RWPE2 (cell line): ENCODE measurements around the gene NACC1.

Experiments
- ATAC-seq: fragments of 200-7000 bp; cut with Tn5 transposase; 3 replicates; pipeline ENCODE4 v1.9.1; 2021; ENCODE audit warnings: low read depth
- DNase-seq: peaks from one replicate; pipeline ENCODE4 v3.0.0-alpha.2; 2020; ENCODE audit warnings: low spot score
- H3K27ac ChIP-seq: fragments of 450-650 bp; 2 replicates; pipeline ENCODE4 v1.5.1; 2017; ENCODE audit warnings: mild to moderate bottlenecking; ENCODE audit not compliant: poor library complexity, severe bottlenecking
- H3K27me3 ChIP-seq: fragments of 250-450 bp; sonication (Bioruptor Pico); 2 replicates; pipeline ENCODE4 v1.5.1; 2021; ENCODE audit warnings: mild to moderate bottlenecking, moderate library complexity; ENCODE audit not compliant: insufficient read depth, poor library complexity, severe bottlenecking
- H3K36me3 ChIP-seq: fragments of 250-450 bp; sonication (Bioruptor Pico); 2 replicates; pipeline ENCODE4 v1.5.1; 2020; ENCODE audit warnings: low read depth, mild to moderate bottlenecking, moderate library complexity
- H3K4me1 ChIP-seq: fragments of 250-450 bp; sonication (Bioruptor Pico); 2 replicates; pipeline ENCODE4 v1.5.1; 2021; ENCODE audit warnings: mild to moderate bottlenecking, moderate library complexity; ENCODE audit not compliant: insufficient read depth, poor library complexity, severe bottlenecking
- H3K4me3 ChIP-seq: fragments of 250-450 bp; sonication (Bioruptor Pico); 2 replicates; pipeline ENCODE4 v1.5.1; 2021; ENCODE audit warnings: mild to moderate bottlenecking, moderate library complexity; ENCODE audit not compliant: severe bottlenecking
- H3K9me3 ChIP-seq: fragments of 250-450 bp; sonication (Bioruptor Pico); 2 replicates; pipeline ENCODE4 v1.5.1; 2021; ENCODE audit warnings: mild to moderate bottlenecking, moderate library complexity; ENCODE audit not compliant: severe bottlenecking
- TF ChIP-seq, protein P1 (sequence below): fragments of 450-650 bp; IDR thresholded peaks from one replicate; pipeline ENCODE4 v1.5.1; 2017; ENCODE audit warnings: mild to moderate bottlenecking, moderate library complexity; ENCODE audit not compliant: poor library complexity, severe bottlenecking

The NACC1 gene

DNA sequence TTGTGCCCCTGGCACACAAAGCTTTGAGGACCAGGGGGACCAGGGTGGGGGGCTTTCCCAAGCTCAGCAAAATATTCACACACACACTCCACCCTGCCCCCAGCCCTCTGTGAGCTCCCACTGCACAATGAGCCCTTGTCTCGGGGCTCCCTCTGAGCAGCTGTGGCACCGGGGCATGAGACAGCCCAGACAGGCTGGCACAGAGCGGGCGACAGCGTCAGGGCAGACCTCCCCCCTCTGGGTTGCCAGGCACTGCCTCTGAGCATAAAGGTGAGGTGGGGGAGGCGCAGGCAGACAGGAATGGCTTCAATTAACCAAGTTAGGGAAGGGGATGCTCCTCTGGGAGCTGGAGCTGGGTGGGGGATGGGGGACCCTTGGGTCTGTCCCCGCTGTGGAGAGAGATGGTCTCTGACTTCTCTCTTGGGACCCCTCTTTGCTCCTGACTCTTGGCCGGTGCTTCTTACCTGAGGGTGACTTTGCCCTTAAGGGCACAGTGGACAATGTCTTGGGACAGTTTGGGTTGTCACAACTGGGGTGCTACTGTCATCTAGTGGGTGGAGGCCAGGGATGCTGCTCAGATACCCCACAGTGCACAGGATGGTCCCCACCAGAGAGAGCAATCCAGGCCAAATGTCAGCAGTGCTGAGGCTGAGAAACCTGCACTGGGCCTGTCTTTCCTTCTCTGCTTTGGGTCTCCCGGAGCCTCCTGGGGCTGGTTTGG lies 45.7 kb upstream of the NACC1 start:
- ATAC-seq, result no peak
- TF ChIP-seq, protein P1, sequence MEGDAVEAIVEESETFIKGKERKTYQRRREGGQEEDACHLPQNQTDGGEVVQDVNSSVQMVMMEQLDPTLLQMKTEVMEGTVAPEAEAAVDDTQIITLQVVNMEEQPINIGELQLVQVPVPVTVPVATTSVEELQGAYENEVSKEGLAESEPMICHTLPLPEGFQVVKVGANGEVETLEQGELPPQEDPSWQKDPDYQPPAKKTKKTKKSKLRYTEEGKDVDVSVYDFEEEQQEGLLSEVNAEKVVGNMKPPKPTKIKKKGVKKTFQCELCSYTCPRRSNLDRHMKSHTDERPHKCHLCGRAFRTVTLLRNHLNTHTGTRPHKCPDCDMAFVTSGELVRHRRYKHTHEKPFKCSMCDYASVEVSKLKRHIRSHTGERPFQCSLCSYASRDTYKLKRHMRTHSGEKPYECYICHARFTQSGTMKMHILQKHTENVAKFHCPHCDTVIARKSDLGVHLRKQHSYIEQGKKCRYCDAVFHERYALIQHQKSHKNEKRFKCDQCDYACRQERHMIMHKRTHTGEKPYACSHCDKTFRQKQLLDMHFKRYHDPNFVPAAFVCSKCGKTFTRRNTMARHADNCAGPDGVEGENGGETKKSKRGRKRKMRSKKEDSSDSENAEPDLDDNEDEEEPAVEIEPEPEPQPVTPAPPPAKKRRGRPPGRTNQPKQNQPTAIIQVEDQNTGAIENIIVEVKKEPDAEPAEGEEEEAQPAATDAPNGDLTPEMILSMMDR, result no peak

DNA sequence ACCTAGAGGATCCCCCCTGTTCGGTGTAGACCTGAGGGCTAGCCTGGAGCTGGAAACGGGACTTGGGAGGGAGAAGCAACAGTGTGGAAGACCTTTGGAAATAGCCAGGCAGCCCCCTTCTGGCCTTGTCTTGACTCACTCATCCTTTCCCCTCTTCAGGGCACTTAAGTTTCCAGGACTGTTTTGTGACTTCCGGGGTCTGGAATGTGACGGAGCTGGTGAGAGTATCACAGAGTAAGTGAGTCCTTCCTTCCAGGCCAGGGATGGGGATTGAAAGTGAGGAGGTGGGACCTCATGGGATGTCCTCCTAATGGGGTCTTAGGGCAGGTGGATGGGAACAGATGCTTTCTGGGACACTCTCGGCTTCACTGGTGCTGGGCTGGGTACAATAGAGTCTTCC lies 44.8 kb upstream of the NACC1 start:
- TF ChIP-seq, protein P1, result no peak
- no peaks in the 10 kb centered on the region for H3K27me3 ChIP-seq
- DNase-seq (no peak), ATAC-seq (no peak)
- no peaks in the 10 kb centered on the region for H3K4me1 ChIP-seq
- H3K4me3 ChIP-seq, result no peak overlapping the region
- peaks cover 6% of the 10 kb centered on the region; the same call in 1 of the 2 replicates for H3K36me3 ChIP-seq
- H3K27ac ChIP-seq, result no peak overlapping the region
- H3K9me3 ChIP-seq, result no peaks in the 10 kb centered on the region

More for the DNA sequence above, 45.7 kb upstream of the NACC1 start:
- DNase-seq, result no peak
- Histone ChIP-seq H3K27ac (no peak overlapping the region), H3K36me3 (peaks cover 6% of the 10 kb centered on the region; the same call in 1 of the 2 replicates), H3K4me1 (no peaks in the 10 kb centered on the region), H3K27me3 (no peaks in the 10 kb centered on the region), H3K4me3 (no peak overlapping the region), H3K9me3 (no peaks in the 10 kb centered on the region)

DNA sequence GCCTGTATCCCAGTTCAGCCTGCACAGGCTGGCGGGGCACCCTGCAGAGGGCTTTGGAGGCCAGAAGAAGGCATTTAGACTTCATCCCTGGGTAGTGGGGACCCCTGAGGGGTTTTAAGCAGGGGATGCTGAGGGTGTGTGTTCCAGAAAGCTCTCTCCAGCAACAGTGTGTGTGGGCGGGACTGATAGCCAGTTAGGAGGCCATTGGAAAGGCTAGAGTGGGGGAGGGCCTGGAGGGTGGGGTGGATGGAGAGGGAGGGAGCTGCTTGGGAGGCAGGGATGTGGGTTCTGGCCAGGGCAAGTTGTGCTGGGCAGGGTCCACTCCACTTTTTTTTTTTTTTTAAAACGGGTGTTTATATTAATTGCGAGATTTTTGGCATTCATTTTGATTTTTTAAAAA lies 43.7 kb upstream of the NACC1 start:
- Histone ChIP-seq H3K27me3 (no peaks in the 10 kb centered on the region), H3K36me3 (peaks cover 10% of the 10 kb centered on the region; the same call in 1 of the 2 replicates), H3K9me3 (no peaks in the 10 kb centered on the region), H3K4me3 (no peak overlapping the region), H3K27ac (no peak overlapping the region), H3K4me1 (no peaks in the 10 kb centered on the region)
- no peak for ATAC-seq
- TF ChIP-seq, protein P1, result no peak
- no peak for DNase-seq

DNA sequence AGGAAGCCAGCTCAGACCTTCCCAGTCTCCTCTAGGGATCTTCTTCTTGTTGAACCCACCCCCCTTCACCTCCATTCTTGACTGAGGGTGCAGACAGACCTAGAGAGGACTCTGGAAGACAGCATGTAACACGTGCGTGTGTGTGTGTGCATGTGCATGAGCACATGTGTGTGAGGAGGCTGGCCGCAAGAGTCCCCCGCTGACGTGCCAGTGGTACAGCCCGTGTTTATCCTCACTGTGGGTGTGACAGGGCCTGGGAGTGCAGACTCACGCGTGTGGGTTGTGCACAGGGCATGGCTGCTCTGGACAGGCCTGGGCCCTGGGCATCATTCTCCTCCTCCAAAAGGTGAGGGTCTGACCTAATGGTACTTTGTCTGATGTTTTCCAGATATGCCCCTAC lies 41.7 kb upstream of the NACC1 start:
- DNase-seq (no peak), ATAC-seq (no peak)
- Histone ChIP-seq H3K36me3 (peaks cover 13% of the 10 kb centered on the region; the same call in 1 of the 2 replicates), H3K27me3 (no peaks in the 10 kb centered on the region), H3K27ac (no peak overlapping the region), H3K9me3 (no peaks in the 10 kb centered on the region), H3K4me1 (no peaks in the 10 kb centered on the region), H3K4me3 (no peak overlapping the region)
- TF ChIP-seq, protein P1, result no peak

DNA sequence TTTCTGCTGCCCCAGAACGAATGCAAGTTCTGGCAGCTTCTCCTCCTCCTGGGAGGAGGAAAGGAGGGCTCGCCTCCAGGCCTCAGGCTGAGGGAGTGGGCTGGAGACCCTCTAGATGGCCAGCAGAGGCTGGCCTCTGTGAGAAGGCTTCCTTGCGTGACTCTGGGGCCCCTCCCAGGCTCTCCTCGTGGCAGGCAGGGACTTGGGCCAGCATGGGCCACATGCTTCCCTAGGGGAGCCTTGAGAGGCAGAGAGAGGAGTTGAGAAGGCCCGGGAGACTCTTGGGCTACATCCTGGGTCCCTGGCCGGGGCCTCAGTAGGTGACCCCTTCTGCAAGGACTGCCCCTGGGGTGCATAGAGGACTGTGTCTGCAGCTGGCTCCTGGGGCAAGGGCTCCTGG lies 41.3 kb upstream of the NACC1 start:
- peaks cover 13% of the 10 kb centered on the region for H3K36me3 ChIP-seq
- no peaks in the 10 kb centered on the region for H3K9me3 ChIP-seq
- H3K27ac ChIP-seq, result no peak overlapping the region
- H3K4me1 ChIP-seq, result no peaks in the 10 kb centered on the region
- TF ChIP-seq, protein P1, result no peak
- H3K27me3 ChIP-seq, result no peaks in the 10 kb centered on the region
- no peak overlapping the region for H3K4me3 ChIP-seq
- no peak for ATAC-seq
- DNase-seq, result no peak
